ENCODE results near the gene COL6A2. TPM values are rescaled to one million over a fixed set of nuclear protein-coding genes. Genes with fewer than 3 reads are reported as not detected.

The COL6A2 gene
- total RNA-seq, 1 experiment from 2014 or later: 87.0 TPM

- Histone ChIP-seq H3K9me3 (ENCODE audit: control insufficient read depth in 1 of 2, insufficient read depth in 1 of 2, low read depth in 1 of 2, low read length in 2 of 2) (no peaks in the 10 kb centered on the region), H3K27me3 (ENCODE audit: insufficient read depth, low read length) (no peaks in the 10 kb centered on the region), H3K4me2 (ENCODE audit: low read length) (no peak overlapping the region), H3K9ac (ENCODE audit: low read length) (no peak overlapping the region), H2AFZ (ENCODE audit: low read depth, low read length, poor library complexity, severe bottlenecking) (no peak overlapping the region), H3K9me2 (ENCODE audit: insufficient read depth) (no peaks in the 10 kb centered on the region), H4K20me1 (ENCODE audit: insufficient read depth) (no peaks in the 10 kb centered on the region), H3K4me1 (ENCODE audit: control insufficient read depth in 1 of 2, insufficient read depth in 2 of 2, low read length in 2 of 2) (peaks cover 7 to 16% of the 10 kb centered on the region in 2 experiments; a peak in 3 of 4 replicates), H3K36me3 (ENCODE audit: control insufficient read depth in 1 of 2, insufficient read depth in 2 of 2, low read length in 2 of 2) (no peaks in the 10 kb centered on the region), H3K4me3 (replicated peaks in 1 of 2; ENCODE audit: low read depth in 1 of 2, low read length in 2 of 2) (no peak overlapping the region), H3K79me2 (ENCODE audit: insufficient read depth, low read length) (no peaks in the 10 kb centered on the region), H3K27ac (ENCODE audit: low read depth, low read length) (no peak overlapping the region)
- TF ChIP-seq EGR1 (IDR thresholded peaks at IDR 0.05; ENCODE audit: low read depth): no peak
- TF ChIP-seq ZBTB33 (IDR thresholded peaks at IDR 0.05; ENCODE audit: extremely low read depth, insufficient replicate concordance, low read length): no peak
- no peak for TF ChIP-seq YY1 (IDR thresholded peaks at IDR 0.05; ENCODE audit: extremely low read depth, insufficient replicate concordance, low read depth, low read length)
- ATAC-seq (no peak), DNase-seq (ENCODE audit: low read depth, low spot score) (no peak)
- ChIA-PET RAD21 (ENCODE audit: low non-redundant PET in 1 of 2, low total read pairs in 2 of 2, uncharacterized antibody in 2 of 2, unreplicated experiment in 2 of 2) (no interaction called here), POLR2A (no interaction called here), CTCF (no interaction called here)
- no TSS peak for BruUV-seq (replicated peaks)
- intact Hi-C loops (cut with micrococcal nuclease): no loop called here
Observed at GRCh38 chr21:46150491-46151121, 52.7 kb downstream of the COL6A2 start.

GRCh38 chr21:46151261-46151988 lies 53.5 kb downstream of the COL6A2 start:
- H3K36me3 ChIP-seq (ENCODE audit: control insufficient read depth in 1 of 2, insufficient read depth in 2 of 2, low read length in 2 of 2): no peaks in the 10 kb centered on the region
- no peak for ATAC-seq
- H3K27ac ChIP-seq (ENCODE audit: low read depth, low read length): no peak overlapping the region
- H3K9me2 ChIP-seq (ENCODE audit: insufficient read depth): no peaks in the 10 kb centered on the region
- no TSS peak for BruUV-seq (replicated peaks)
- H3K27me3 ChIP-seq (ENCODE audit: insufficient read depth, low read length): no peaks in the 10 kb centered on the region
- no peaks in the 10 kb centered on the region for H4K20me1 ChIP-seq (ENCODE audit: insufficient read depth)
- no peak overlapping the region for H3K4me3 ChIP-seq (replicated peaks in 1 of 2; ENCODE audit: low read depth in 1 of 2, low read length in 2 of 2)
- intact Hi-C loops (cut with micrococcal nuclease): no loop called here
- H3K4me1 ChIP-seq (ENCODE audit: control insufficient read depth in 1 of 2, insufficient read depth in 2 of 2, low read length in 2 of 2): peaks cover 7 to 16% of the 10 kb centered on the region in 2 experiments; a peak in 3 of 4 replicates
- no peak for DNase-seq (ENCODE audit: low read depth, low spot score)
- no peaks in the 10 kb centered on the region for H3K9me3 ChIP-seq (ENCODE audit: control insufficient read depth in 1 of 2, insufficient read depth in 1 of 2, low read depth in 1 of 2, low read length in 2 of 2)
- no peak overlapping the region for H3K9ac ChIP-seq (ENCODE audit: low read length)
- CTCF ChIA-PET: no interaction called here
- no peak overlapping the region for H3K4me2 ChIP-seq (ENCODE audit: low read length)
- POLR2A ChIA-PET: no interaction called here
- RAD21 ChIA-PET (ENCODE audit: low non-redundant PET in 1 of 2, low total read pairs in 2 of 2, uncharacterized antibody in 2 of 2, unreplicated experiment in 2 of 2): no interaction called here
- H2AFZ ChIP-seq (ENCODE audit: low read depth, low read length, poor library complexity, severe bottlenecking): no peak overlapping the region
- no peaks in the 10 kb centered on the region for H3K79me2 ChIP-seq (ENCODE audit: insufficient read depth, low read length)
- TF ChIP-seq TCF7L2 (IDR thresholded peaks at IDR 0.05; ENCODE audit: borderline replicate concordance, extremely low read depth, insufficient read depth, insufficient read length): no peak
- no peak for TF ChIP-seq POLR2AphosphoS5 (IDR thresholded peaks at IDR 0.05; ENCODE audit: low read depth, low read length)
- TF ChIP-seq ZNF274 (IDR thresholded peaks at IDR 0.05; ENCODE audit: low read depth, low read length): no peak
- TF ChIP-seq EZH2 (IDR thresholded peaks at IDR 0.05): no peak
- TF ChIP-seq ELF1 (IDR thresholded peaks at IDR 0.05; ENCODE audit: borderline replicate concordance, low read depth): no peak
- TF ChIP-seq EGR1 (IDR thresholded peaks at IDR 0.05; ENCODE audit: low read depth): no peak
- no peak for TF ChIP-seq ATF3 (IDR thresholded peaks at IDR 0.05)
- TF ChIP-seq CTCF (IDR thresholded peaks at IDR 0.05 in 2 of 3, conservative IDR thresholded peaks at IDR 0.05 in 1 of 3; ENCODE audit: borderline replicate concordance in 1 of 3, insufficient read depth in 1 of 3, low read depth in 2 of 3, low read length in 2 of 3): no peak
- no peak for TF ChIP-seq ZFX (IDR thresholded peaks at IDR 0.05)
- TF ChIP-seq JUND (IDR thresholded peaks at IDR 0.05): no peak
- no peak for TF ChIP-seq POLR2A (IDR thresholded peaks at IDR 0.05; ENCODE audit: borderline replicate concordance, extremely low read depth, insufficient read depth, insufficient read length)
- no peak for TF ChIP-seq YY1 (IDR thresholded peaks at IDR 0.05; ENCODE audit: extremely low read depth, insufficient replicate concordance, low read depth, low read length)
- no peak for TF ChIP-seq MAX (IDR thresholded peaks at IDR 0.05)
- no peak for TF ChIP-seq SRF (IDR thresholded peaks at IDR 0.05; ENCODE audit: low read depth)

Data from HCT116 (cell line).